Calu3 (cell line): Measurements from ENCODE around the gene KPNA4. TPM values are rescaled to one million over a fixed set of nuclear protein-coding genes. Genes with fewer than 3 reads are reported as not detected.
"Not testable (repeated sequence)": the region's sequence is repeated elsewhere in the genome, so short reads cannot be mapped to it uniquely, and the experiment has no call there.

Experiments
- BruUV-seq: library from RNA; stranded (reverse); fragments of 400-500 nt; replicated peaks from 2 replicates; lab custom pipeline; 2021; lab: Mats Ljungman, UMichigan
- CTCF ChIA-PET: fragments of 300-600 bp; sonication (Branson Sonifier 250); formaldehyde crosslinking; loops from one replicate; lab custom pipeline; 2022; ENCODE audit warnings: antibody characterized with exemption; lab: Charles Lee
- DNase-seq: peaks from one replicate; pipeline ENCODE4 v3.0.0; 2022
- H3K27ac Mint-ChIP-seq: one replicate; pipeline ENCODE4 v1.8.0; 2022; ENCODE audit warnings: mixed read lengths; ENCODE audit not compliant: unreplicated experiment
- H3K27me3 Mint-ChIP-seq: one replicate; pipeline ENCODE4 v1.8.0; 2022; ENCODE audit warnings: mixed read lengths; ENCODE audit not compliant: unreplicated experiment
- H3K36me3 Mint-ChIP-seq: one replicate; pipeline ENCODE4 v1.8.0; 2022; ENCODE audit warnings: mild to moderate bottlenecking, moderate library complexity, mixed read lengths; ENCODE audit not compliant: insufficient read depth, unreplicated experiment
- H3K4me1 Mint-ChIP-seq: one replicate; pipeline ENCODE4 v1.8.0; 2022; ENCODE audit warnings: mild to moderate bottlenecking, low read depth, mixed read lengths; ENCODE audit not compliant: unreplicated experiment
- H3K4me3 Mint-ChIP-seq: one replicate; pipeline ENCODE4 v1.8.0; 2022; ENCODE audit warnings: mild to moderate bottlenecking, low read depth, moderate library complexity, mixed read lengths; ENCODE audit not compliant: unreplicated experiment
- H3K9me3 Mint-ChIP-seq: one replicate; pipeline ENCODE4 v1.8.0; 2022; ENCODE audit warnings: low read depth, mixed read lengths; ENCODE audit not compliant: unreplicated experiment
- intact Hi-C: fragments of 100-400 bp; cut with micrococcal nuclease; formaldehyde crosslinking; loops from one replicate; pipeline ENCODE4 v1.10.0; 2022; ENCODE audit not compliant: unreplicated experiment
- total RNA-seq: library from RNA; stranded (reverse); gene quantifications from 2 replicates; pipeline ENCODE4 v1.2.3, GENCODE V29; 2022
- TF ChIP-seq, protein P1 (sequence below): fragments of 200-600 bp; IDR thresholded peaks from one replicate; pipeline ENCODE4 v1.8.0; 2022; ENCODE audit warnings: antibody characterized with exemption; ENCODE audit not compliant: unreplicated experiment

The KPNA4 gene
- total RNA-seq, 1 experiment from 2014 or later, result 117 TPM

DNA sequence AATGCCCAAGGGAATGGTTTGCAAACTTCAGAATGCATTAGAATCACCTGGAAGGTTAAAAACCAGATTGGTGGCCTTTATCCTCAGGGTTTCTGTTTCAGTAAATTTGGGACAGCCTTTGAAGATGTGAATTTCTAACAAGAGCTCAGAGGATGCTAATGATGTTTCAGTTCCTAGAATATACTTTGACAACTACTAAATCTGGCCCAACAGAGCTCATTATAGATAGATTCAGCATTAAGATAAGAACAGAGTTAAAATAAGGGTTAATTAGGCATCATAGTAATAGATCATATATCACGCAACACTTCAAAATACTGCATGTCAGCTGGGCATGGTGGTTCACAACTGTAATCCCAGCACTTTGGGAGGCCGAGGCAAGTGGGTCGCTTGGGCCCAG is 9.3 kb upstream of the KPNA4 start:
- intact Hi-C loops, result loop anchor here (5.0 kb wide), 1 partner anchor 848 kb away; no protein-coding TSS in a partner anchor
- CTCF ChIA-PET, result interaction anchor here (0.6 kb wide), 1 partner anchor 227 kb away, joined by 5 read pairs; no protein-coding TSS in a partner anchor
- DNase-seq, result no peak
- H3K27me3 Mint-ChIP-seq, result no peaks in the 10 kb centered on the region
- no peaks in the 10 kb centered on the region for H3K9me3 Mint-ChIP-seq
- peaks cover 10% of the 10 kb centered on the region for H3K4me1 Mint-ChIP-seq
- TF ChIP-seq, protein P1, sequence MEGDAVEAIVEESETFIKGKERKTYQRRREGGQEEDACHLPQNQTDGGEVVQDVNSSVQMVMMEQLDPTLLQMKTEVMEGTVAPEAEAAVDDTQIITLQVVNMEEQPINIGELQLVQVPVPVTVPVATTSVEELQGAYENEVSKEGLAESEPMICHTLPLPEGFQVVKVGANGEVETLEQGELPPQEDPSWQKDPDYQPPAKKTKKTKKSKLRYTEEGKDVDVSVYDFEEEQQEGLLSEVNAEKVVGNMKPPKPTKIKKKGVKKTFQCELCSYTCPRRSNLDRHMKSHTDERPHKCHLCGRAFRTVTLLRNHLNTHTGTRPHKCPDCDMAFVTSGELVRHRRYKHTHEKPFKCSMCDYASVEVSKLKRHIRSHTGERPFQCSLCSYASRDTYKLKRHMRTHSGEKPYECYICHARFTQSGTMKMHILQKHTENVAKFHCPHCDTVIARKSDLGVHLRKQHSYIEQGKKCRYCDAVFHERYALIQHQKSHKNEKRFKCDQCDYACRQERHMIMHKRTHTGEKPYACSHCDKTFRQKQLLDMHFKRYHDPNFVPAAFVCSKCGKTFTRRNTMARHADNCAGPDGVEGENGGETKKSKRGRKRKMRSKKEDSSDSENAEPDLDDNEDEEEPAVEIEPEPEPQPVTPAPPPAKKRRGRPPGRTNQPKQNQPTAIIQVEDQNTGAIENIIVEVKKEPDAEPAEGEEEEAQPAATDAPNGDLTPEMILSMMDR, result no peak
- no TSS peak for BruUV-seq
- no peak overlapping the region for H3K27ac Mint-ChIP-seq
- H3K36me3 Mint-ChIP-seq, result no peaks in the 10 kb centered on the region
- H3K4me3 Mint-ChIP-seq, result no peak overlapping the region

DNA sequence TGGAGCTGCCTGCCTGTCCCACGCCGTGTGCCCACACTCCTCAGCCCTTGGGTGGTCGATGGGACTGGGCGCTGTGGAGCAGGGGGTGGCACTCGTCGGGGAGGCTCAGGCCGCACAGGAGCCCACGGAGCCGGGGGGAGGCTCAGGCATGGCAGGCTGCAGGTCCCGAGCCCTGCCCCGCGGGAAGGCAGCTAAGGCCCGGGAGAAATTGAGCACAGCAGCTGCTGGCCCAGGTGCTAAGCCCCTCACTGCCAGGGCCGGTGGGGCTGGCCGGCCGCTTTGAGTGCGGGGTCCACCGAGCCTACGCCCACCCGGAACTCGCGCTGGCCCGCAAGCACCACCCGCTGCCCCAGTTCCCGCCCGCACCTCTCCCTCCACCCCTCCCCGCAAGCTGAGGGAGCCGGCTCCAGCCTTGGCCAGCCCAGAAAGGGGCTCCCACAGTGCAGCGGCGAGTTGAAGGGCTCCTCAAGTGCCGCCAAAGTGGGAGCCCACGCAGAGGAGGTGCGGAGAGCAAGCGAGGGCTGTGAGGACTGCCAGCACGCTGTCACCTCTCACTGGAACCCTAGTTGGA is 8.7 kb upstream of the KPNA4 start:
- CTCF ChIA-PET, DNase-seq, H3K36me3 Mint-ChIP-seq, H3K4me3 Mint-ChIP-seq, intact Hi-C loops, H3K9me3 Mint-ChIP-seq, H3K27ac Mint-ChIP-seq, H3K27me3 Mint-ChIP-seq, BruUV-seq: not testable (repeated sequence)
- peaks cover 10% of the 10 kb centered on the region for H3K4me1 Mint-ChIP-seq

DNA sequence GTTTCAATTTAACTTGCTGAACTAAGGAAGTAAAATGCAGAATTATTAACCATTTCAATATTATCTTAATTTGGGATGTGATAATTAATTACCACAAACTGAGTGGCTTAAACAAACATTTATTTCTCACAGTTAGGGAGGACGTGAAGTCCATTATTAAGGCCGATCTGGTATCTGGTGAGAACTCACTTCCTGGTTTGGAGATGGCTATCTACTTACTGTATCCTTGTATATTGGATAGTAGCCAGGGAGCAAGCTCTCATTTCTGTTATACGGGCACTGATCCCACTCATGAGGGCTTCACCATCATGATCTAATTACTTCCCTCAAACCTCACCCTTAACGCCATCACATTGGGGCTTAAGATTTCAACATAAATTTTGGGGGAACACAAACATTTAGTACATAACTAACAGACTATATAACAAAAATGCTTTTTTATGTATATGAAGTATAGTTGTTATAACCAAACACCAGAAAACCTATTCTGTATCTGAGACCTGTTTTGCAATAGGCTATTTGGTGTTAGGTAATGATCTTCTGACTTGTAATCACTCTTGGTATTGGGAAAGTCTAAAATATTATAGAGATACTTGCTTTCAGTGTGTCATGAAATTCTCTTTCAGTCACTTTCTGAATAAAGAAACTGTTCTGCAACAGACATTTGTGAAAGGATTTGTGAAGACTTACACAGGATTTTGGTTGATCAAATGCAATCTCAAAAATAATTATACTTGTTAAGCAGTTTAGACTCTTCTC is 4.7 kb upstream of the KPNA4 start:
- intact Hi-C loops, result loop anchor here (10.0 kb wide), 1 partner anchor 655 kb away; the partner anchor contains the start of gene NMD3
- Mint-ChIP-seq H3K4me1 (peaks cover 26% of the 10 kb centered on the region), H3K27me3 (no peaks in the 10 kb centered on the region), H3K9me3 (peaks cover 4% of the 10 kb centered on the region), H3K27ac (no peak overlapping the region), H3K36me3 (peaks cover 33% of the 10 kb centered on the region), H3K4me3 (no peak overlapping the region)
- DNase-seq, result no peak
- TF ChIP-seq, protein P1, result no peak
- CTCF ChIA-PET, result no interaction called here
- BruUV-seq, result no TSS peak

DNA sequence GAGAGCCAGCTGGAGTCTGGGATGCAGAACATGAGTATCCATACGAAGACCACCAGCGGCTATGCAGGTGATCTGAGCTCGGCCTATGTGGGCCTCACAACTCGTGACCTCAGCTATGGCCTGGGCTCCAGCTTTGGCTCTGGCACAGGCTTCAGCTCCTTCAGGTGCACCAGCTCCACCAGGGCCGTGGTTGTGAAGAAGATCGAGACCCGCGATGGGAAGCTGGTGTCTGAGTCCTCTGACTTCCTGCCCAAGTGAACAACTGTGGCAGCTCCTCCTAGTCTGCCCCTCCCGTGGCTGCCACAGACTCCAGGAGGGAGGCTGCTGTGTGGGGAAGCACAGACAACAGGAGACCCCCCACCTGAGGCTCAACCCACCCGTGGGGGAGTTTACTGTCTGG is 3.6 kb upstream of the KPNA4 start:
- no peaks in the 10 kb centered on the region for H3K27me3 Mint-ChIP-seq
- CTCF ChIA-PET, result no interaction called here
- BruUV-seq, result no TSS peak
- TF ChIP-seq, protein P1, result no peak
- DNase-seq, result no peak
- peaks cover 26% of the 10 kb centered on the region for H3K4me1 Mint-ChIP-seq
- intact Hi-C loops, result loop anchor here (10.0 kb wide), 1 partner anchor 656 kb away; the partner anchor contains the start of gene NMD3
- H3K27ac Mint-ChIP-seq, result no peak overlapping the region
- H3K4me3 Mint-ChIP-seq, result no peak overlapping the region
- peaks cover 44% of the 10 kb centered on the region for H3K36me3 Mint-ChIP-seq
- peaks cover 4% of the 10 kb centered on the region for H3K9me3 Mint-ChIP-seq
